Activated CD4-positive, CD25-positive, alpha-beta regulatory T cell treated with anti-CD3 and anti-CD28 coated beads, Interleukin-2, amount 50 U/mL, for 16 hours (primary cell): Measurements from ENCODE around the gene TMEM11.
"Not testable (repeated sequence)": the region's sequence is repeated elsewhere in the genome, so short reads cannot be mapped to it uniquely, and the experiment has no call there.

ENCODE experiments used
- DNase-seq: peaks from one replicate; pipeline ENCODE4 v3.0.0-alpha.2; 2020; ENCODE audit warnings: low read depth, low spot score

TMEM11 gene

DNA sequence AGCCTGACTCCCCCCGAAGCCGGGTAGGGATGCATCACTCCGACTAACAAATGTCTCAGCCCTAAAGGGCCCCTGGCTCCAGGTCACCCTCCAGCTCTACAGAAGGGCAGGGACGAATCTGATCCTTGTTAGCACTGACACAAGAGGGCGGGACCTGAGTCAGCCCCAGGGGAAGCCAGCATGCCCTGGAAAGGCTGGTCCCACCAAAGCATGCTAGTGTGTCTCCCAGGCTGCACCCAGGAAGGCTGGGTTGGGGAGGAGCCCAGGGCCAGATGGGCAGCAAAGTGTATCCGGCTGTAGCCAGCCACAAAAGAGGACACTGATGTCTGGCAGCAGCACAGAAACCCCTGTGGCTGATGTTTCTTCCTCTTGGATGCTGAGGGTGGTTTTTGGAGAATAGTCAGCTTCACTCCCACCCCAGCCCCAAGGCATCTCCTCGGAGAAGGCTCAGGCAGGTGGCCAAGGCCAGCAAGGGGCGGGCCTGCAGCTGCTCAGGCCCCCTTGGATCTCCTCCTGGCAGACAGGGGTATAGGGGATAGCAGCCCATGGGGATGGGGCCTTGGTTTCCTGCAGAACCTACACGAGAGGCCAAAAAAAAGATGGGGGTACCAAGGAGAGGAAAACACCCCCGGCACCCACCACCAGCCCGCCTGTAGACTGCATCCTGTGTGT, 28.2 kb upstream of the TMEM11 start:
- no peak for DNase-seq

DNA sequence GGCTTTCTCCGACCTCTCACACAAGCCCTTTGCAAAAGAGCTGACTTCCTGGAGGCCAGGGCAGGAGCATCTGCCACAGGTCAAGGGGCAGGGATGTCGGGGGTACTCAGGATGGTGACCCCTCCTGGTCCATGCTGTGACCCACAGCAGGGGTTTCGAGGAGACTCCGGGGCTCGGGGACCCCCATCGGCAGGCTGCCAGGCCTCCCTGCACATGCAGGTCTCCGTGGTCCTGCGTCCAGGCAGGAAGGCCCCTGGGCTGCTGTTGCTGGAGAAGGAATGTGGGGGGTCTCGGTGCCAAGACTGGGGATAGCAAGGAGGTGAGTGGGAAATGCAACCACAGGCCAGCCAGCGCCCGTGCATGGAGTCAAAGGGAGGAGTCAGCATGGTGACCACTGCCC, 27.6 kb upstream of the TMEM11 start:
- no peak for DNase-seq

DNA sequence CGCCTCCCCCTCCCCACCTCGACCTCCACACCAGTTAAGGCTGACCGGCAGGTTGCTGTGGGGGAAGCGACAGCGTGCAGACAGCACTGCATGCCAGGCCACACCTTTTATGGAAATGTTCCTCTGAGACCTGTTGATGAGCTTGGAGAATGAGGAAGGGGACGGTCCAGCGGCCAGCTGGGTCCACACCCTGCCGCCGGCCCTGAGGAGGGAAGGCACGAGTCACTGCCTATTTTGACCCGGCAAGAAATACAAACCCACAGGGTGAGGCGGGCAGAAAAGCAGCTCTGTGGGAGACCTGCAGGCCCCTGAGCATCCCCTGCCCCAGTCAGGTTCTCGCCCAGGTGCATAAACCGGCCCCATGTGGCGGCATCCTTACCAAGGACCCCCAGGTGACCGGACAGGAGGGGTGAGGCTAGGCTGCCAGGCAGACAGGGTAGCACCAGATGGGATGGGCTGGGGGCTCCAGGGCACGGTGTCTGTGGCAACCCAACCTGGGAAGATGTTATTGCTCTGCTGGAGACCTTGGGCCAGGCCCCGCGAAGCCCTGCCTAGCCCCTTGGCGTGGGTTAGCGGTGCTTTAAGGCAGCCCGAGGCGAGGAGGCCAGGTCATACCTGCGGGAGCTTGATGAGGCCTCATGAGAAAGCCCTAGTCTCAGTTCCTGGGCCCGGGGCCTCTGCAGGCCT, 26.6 kb upstream of the TMEM11 start:
- DNase-seq = no peak

DNA sequence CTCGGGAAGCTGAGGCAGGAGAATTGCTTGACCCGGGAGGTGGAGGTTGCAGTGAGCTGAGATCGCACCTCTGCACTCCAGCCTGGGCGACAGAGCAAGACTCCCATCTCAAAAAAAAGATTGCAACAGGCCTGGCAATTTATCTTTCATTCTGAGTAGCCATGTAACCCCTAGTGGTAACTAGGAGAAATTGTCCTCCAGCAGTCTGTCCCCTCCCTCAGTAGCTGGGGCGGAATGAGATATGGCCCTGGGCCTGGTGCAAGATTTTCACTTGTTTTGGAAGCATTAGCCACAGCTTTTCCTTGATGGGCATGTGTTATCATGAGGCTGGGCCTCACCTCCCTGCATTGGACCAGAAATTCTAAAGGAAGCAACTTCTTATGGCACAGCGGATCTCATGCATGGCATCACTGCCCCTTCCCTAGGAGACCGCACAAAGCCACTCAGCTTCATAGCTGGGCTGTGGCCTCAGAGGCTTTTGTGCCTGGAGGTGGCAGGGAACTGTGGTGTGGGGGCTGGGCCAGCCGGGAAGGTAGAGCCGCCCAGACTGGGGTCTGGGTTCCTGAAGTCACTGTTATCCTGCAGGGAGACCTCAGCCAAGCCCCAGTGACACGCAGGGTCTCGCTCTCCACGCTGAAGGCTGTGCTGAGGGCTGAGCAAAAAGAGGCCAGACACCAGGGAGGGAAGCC, 25.9 kb upstream of the TMEM11 start:
- DNase-seq = no peak

DNA sequence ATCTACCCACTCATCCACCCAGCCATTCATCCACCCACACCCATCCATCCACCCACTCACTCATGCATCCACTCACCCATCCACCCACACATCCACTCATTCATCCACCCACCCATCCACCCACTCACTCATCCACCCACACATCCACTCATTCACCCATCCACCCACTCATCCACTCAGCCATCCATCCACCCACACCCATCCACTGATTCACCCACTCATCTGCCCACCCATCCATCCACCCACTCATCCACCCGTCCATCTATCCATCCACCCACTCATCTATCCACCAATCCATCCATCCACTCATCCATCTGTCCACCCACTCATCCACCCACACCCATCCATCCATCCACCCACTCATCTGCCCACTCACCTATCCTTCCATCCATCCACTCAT, 22.0 kb upstream of the TMEM11 start:
- no peak for DNase-seq

DNA sequence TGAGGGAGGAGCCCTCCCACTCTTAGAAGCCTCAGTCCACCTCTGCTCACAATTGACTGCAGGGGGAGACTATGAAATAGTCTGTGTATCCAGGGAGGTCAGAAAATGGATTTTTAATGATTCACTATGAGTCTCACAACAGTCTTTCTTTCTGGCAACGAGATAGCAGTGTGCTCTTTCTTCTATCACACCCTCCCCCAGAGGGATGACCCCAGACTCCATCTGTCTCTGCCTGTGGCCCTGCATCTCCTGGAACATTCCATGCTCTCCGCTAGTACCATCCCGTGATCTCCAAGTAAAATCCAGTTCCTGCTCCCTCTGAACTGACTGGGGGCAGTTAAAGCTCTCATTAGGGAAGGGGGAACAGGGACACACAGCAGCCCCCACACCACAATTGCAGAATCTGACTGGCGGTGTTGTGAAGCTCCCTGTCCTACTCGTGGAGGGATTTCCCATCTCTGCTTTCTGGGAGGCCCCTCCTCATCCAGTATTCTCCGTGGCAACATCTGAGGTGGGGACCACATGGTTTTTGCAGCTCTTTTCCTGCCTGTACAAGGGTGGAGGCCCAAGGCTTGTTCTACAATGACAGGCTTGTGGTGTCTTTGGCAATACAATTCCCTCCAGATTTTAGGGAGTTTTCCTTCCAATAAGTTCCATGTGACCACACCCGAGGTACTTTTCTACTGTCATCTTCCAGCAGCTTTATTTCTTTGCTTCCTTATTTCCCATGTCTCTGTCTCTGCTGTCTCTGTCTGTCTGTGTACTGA, 19.8 kb upstream of the TMEM11 start:
- no peak for DNase-seq

DNA sequence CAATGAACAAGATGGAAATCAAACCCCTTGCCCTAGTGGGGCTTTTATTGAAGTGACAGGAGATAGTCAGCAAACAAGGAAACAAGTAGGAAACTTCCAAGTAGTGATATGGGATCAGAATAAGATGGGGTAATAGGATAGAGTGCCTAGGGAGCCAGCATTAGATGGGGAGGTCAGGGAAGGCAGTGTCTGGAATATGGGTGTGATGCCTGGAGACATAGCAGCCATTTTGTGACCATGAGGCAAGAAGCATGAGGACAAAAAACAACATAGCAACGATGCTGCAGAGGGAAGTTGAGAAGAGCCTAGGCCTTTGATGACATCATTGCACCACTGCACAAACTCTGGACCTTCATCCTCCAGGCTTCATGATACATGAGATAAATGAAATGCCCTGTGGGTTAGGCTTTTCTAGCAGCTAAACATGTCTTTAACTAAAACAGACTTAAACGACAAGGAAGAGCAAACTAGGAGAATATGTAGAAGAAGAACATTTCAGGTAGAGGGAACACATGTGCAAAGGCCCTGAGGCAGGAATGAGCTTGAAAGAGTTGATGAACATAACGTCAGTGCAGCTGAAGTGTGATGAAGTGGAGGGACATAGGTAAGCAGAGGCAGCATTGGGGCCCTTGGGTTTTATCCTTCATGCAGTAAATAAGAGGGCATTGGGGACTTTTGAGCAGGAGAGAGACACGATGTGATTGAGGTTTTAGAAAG, 18.2 kb upstream of the TMEM11 start:
- DNase-seq = no peak

DNA sequence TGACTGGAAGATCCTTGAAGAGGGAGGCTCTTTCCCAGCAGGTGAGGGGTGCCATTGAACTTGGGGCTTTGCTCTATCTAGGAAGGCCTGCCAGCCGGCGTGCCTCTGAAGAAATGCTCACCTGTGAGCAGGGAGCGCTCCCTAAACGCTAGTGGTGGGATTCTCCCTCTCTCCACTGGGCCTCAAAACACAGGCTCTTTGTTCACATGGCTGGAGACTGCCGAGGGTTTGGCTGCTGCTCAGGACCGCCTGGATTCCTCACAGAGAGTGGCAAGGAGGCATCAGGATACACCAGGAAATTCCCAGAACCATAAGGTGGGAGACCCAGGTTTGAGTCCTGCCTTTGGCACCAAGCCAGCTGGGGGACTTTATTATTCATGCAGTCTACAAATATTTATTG, 17.6 kb upstream of the TMEM11 start:
- DNase-seq = no peak

DNA sequence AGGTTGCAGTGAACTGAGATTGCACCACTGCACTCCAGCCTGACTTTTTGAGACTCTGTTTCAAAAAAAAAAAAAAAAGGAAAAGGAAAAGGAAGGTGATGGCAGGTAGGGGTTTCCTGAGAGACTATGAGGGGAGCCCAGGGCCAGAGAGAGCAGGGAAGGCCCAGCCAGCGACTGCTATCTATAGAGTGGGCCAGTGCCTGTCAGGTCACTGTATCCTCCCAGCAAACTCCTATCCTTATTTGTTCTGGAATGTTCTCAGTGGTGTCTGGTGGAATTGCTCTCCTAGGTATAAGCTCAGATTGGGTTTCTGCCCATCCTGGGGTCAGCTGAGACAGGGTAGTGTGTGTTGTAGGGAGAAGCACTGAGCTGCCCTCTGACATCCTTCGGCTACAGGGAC, 14.9 kb upstream of the TMEM11 start:
- DNase-seq = no peak

DNA sequence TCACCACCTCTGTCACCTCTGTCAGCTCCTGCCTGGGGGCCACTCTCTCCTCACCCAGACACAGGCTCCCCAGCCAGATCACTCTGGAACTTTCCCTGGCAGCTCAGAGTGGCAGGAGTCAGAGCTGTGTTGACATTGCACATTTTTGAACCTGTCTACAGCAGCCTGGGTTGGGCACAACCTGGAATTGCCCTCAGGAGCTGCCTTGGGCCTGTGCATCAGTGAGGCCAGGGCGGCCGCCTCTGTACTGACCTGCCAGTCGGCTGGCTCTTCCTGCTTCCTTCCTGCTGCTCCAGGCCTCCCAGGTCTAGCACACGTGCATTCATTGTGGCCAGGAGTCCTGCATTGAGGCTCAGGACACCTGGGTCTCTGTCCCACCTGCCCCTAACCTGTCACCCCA, 14.2 kb upstream of the TMEM11 start:
- DNase-seq = no peak

DNA sequence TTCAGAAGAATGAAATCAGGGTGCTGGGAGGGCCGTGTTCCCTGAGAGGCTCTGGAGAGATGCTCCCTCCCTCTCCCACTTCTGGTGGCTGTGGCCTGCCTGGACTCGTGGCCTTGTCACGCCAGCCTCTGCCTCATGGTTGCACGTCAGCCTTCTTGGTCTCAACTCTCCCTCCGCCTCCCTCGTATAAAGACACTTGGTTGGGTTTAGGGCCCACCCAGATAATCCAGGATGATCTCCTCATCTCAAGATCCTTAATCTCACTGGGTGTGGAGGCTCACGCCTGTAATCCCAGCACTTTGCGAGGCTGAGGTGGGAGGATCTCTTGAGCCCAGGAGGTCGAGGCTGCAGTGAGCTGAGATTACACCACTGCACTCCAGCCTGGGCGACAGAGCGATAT, 13.3 kb upstream of the TMEM11 start:
- DNase-seq = not testable (repeated sequence)

DNA sequence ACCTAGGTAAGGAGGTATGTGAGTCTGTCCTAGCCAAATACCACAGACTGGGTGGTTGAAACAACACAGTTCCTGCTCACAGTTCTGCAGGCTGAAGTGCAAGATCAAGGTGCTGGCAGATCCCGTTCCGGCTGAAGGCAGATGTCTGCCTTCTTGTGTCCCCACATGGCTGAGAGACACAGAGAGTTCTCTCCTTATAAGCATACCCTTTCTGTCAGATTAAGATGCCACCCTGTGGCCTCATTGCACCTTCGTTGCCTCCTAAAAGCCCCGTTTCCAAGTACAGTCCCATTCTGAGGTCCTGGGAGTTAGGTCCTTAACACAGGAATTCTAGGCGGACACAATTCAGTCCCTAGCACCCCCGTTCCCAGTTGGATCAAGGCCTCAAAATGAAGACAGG, 9.1 kb upstream of the TMEM11 start:
- no peak for DNase-seq

DNA sequence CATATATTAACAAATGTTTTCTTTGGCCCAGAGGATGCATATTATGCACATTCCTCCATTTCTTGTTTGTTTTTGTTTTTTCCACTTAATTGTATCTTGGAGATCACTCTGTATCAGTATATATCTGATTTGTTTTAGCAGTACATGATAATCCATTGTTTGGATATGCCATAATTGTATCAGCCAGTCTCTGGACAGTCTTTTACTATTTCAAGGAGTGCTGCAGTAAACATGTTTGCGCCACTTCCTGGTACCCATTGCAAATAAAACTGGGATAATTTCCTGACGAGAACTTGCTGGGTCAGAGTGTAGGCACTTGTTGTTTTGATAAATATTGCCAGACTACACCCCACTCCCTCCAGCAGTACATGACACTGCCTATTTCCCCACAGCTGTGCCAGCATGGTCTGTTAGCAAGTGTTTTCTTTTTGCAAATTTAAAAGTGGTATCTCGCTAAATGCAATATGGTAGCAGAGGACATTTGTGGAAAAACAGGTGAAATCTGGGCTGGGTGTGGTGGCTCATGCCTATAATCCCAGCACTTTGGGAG, 4.9 kb upstream of the TMEM11 start:
- no peak for DNase-seq

DNA sequence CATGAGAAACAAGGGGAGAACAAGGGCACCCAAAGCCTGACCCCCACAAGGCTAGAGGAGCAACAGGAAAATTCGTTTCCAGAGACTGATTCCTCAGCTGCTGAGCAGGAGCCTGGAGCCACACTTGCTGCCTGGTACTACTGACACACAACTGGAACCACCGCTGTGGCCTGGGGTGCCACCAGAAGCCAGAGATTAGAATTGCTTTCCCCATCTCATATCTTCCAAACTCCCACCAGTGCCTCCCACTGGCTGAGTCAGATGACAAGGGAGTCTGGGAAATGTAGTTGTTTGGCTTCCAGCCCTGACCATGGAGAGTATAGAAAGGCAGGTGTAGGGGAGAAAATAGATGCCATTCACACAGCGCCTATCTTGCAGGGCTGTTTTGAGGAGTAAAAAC, 4.1 kb upstream of the TMEM11 start:
- DNase-seq = no peak

DNA sequence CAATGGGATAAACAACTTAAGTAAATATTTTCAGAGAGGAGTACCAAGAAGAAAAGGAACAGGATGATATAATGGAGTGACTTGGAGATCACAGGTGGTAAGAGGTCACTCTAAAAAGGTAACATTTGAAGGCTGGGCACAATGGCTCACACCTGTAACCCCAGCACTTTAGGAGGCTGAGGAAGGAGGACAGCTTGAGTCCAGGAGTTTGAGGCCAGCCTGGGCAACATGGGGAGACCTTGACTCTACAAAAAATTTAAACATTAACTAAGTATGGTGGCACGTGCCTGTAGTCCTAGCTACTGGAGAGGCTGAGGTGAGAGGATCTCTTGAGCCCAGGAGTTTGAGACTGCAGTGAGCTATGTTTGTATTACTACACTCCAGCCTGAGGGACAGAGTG, 3.4 kb upstream of the TMEM11 start:
- DNase-seq = no peak

DNA sequence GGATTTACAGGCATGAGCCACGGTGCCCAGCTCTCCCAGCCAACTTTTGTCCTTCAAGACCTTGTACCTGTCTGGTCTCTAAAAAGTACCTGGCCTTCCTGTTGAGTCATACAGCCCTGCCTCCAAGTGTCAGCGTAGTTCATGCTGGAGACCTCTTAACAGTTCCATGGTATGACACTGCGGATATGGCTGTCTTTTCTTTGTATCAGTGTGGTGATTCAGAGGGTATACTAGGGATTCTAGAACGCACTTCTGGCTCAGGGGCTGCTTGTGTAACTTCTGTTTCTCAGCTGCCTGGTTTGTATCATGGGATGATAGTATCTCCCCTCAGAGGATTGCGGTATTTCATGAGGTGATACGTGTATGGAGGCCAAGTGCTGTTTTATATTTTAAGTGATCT, 2.0 kb upstream of the TMEM11 start:
- no peak for DNase-seq

DNA sequence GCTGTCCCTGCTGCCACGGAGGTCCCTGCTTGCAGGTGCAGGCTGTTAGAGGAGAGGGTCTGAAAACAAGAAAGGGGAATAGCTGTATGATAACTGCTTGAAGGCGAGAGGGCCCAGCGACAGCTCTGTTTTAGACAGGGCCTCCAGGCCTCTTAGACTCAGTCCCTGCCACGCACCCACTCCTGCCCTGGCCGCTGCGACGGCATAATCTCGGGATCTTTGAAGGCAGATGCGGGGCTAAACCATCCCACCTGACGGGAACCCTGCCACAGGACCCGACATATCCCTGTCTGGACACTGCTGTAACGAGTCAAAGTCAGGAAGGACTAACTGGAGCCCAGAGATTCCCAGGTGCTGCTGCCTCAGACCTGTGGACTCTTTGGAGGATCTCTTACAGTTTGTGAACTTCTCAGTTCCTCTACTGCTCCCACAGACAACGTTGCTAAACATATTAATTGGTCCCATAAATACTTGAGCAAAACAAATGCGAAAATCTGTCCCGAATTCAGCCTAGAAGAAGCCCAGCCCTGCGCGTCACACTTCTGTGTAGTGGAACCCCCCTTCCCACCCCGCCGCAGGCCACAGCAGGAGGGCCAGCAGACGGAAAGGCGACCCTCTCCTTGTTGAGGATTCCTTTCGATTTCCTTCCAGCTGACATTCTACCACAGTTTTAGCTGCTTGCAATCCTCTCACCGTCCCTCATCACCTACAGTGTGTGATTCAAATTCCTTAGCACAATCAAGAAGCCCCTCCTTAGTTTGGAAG, 998 bp upstream of the TMEM11 start:
- DNase-seq = no peak

DNA sequence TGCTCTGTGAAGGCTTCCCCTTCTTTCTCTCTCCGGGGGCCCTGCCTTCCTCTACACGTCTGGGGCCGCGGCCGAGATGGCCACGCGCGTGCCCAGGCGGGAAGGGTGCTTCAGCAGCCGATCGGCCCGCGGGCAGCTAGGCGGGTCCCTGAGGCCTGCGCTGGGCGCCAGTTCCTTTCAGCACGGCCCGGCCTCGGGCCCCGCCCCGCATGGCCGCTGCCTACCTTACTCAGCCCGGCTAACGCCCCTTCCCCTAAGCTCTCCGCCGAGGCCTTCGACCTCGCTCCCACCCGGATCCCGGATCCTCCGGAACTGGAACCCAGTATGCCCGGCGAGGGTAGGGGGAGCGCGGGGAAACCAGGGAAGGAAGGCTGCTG, 335 bp downstream of the TMEM11 start:
- no peak for DNase-seq

DNA sequence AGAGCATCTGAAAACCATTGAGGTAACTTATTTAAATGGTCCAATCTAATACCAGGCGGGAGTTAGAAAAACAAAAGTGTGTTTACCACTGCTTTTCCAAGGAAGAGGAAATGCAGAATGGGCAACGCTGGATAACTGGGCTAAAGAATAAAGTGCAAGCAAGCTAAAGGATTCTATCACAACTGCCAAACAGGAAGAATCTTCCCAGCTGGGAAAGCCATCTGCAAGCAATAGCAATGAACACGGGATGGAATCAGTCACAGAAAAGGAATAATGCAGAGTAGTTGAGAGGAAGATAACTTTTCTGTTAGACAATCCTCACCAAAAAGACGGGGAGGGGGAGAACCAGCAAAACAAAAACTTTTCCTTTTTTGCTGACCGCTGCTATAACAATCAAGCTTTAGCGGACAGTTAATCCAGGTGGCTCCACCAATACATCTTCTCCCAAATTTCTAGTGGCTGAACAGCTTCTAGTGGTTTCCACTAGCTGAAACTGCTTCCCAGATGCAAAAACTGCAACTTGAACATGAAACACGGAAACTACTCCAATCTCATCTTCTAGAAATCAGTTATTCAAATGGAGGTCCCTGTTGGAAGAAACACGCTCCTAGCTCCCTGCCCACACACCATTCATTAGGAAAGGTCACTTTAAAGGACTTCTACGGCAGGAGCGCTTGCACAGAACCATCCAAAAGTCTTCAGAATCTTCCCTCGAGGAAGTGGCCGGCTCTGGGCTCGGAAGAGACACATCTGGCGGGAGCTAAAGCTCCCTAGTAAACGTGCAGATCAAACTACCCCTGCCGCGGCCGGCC, 929 bp downstream of the TMEM11 start:
- no peak for DNase-seq
